ENCODE results near the gene AMIGO3.

AMIGO3 gene

GRCh38 chr3:49725906-49726681, 6.6 kb upstream of the AMIGO3 start:
- DNase-seq (ENCODE audit: low read depth): no peak

- no peak for DNase-seq (ENCODE audit: low read depth)
Measured at GRCh38 chr3:49724586-49724985, 5.1 kb upstream of the AMIGO3 start.

- DNase-seq (ENCODE audit: low read depth): peak; percentile 98
Measured at GRCh38 chr3:49723628-49724551, 4.4 kb upstream of the AMIGO3 start, which contains the start of gene GMPPB. GMPPB (minus strand) TSS chr3:49723951; CDS start chr3:49723726, 225 bp downstream.

DNA sequence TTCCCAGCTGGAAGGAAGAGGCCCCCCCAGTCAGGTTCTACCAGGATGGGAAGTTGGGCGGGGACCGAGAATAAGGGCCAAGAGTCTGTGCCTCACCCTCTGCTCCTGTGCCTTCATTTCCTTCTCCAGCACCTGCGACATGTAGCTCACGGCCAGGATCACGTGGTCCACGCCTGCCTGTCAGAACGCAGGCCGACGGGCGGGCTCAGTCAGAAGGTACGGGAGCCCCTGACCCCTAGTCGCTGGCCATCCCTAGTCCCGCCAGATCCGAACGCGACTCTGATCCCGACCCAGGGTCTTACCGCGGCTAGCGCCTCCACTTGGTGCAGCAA, 3.8 kb upstream of the AMIGO3 start:
- DNase-seq (ENCODE audit: low read depth): peak; percentile 57

- no peak for DNase-seq (ENCODE audit: low read depth)
Measured at GRCh38 chr3:49722896-49723295, 3.4 kb upstream of the AMIGO3 start.

DNA sequence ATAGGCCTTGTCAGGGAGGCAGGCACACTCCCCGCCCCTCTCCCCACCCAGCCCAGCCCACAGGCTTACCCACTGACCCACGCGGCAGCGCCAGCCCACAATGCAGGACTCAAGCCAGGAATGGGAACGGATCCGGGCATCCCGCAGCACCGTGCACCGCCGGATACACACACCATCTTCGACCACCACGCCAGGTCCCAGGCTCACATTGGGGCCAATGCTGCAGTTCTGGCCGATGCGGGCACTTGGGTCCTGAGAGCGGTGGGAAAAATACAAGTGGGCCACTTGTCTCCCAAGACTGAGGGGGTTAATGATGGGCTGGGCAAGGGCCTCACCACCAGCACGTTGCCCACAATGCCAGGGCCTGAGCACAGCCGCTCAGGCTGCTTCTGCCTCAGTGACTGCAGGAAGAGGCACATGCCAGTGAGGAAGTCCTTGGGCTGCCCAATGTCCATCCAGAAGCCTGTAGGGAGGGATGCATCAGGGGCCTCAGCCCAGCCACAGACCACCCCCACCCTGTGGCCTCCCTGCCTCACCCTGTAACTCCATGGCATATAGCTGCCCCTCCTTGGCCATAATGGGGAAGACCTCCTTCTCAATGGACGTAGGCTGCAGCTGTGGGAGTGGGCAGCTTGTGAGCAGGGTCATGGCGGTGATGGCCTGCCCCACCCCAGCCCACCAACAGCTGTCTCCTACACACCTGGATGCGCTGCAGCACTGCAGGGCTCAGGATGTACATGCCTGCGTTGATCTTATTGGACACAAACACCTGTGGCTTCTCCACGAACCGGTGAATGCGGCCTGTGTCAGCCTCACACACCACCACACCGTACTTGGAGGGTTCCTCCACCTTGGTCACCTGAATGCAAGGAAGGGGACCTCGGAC, 2.7 kb upstream of the AMIGO3 start:
- no peak for DNase-seq (ENCODE audit: low read depth)

DNA sequence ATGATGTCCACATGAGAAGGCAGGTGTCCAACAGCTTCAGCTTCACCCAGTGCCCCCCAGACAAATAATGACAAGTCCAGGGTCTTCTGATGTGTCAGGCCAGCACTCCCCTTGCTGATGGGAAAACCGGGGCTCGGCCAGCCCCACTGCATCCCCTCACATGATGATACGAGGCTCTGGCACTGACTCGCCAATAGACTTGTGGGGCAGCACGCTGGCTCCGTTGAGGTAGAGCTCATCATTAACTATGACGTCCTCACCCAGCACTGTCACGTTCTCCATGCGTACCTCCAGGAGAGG, 2.1 kb upstream of the AMIGO3 start:
- no peak for DNase-seq (ENCODE audit: low read depth)

DNA sequence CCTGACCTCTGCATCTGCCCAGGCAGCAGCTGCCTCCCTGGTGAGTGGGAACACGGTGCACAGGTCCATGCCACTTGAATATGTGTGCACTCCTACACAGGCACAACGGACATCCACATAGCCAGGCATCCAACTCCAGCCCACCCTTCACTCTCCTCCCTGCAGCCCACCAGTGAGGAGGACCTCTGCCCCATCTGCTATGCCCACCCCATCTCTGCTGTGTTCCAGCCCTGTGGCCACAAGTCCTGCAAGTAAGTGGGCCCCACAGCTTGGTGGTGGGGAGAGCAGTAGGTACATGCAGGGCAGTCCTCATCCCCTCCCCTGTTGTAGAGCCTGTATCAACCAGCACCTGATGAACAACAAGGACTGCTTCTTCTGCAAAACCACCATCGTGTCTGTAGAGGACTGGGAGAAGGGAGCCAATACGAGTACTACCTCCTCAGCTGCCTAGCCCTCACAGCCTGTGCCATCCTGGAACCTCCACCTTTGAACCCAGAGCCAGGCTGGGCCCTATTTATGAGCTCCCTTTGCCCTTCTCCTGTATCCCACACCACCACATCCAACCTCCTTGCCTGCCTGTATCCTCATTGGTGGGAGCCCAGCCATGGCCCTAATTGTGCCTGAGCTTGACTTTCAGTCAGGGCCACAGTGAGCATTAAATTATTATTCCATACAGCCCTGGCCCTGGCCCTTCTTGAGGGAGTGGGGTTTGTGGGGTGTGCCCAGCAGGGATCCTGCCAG, 1.5 kb upstream of the AMIGO3 start:
- DNase-seq (ENCODE audit: low read depth): no peak

GRCh38 chr3:49718858-49719213, 648 bp downstream of the AMIGO3 start:
- no peak for DNase-seq (ENCODE audit: low read depth)

DNA sequence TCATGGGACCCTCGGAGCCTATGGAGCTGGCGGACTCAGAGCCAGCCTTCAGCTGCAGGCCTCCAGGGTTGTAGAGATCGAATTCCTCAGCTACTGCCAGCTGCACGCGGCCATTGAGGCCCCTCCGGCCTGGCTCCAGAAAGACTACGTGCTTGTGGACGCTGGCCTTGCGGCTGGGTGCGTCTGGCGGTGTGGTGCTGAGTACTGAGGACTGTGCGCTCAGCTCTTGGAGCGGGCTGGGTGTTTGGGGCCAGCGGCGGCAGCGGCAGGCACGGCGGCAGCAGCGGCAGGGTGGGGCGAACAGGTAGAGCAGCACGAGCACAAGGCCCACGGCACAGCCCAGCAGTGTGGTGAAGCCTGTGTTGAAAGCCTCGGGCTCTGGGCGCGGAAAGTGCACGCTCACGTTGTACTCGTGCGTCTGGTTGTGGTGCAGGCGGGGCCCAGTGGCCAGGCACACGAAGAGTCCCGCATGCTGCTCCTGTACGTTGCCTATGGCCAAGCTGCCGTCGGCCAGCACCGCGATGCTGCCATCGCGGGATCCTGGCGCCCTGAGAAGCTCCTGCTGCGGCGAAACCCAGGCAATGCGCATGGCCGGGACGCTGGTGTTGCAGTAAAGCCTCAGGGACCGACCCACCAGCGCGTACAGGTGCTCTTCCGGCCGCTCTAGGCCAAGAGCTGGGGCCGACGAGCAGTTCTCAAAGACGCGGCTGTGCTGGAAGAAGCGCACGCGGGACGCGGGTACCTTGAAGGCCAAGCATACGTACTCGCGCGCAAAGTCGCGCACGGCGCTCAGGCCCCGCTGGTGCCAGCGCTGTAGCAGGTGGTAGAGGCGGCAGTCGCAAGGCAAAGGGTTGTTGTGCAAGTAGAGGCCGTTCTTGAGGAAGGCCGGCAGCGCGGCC, 1.3 kb downstream of the AMIGO3 start:
- DNase-seq (ENCODE audit: low read depth): no peak

- DNase-seq (ENCODE audit: low read depth): no peak
Measured at GRCh38 chr3:49717211-49717958, 2.1 kb downstream of the AMIGO3 start.

GRCh38 chr3:49716691-49717210, 2.7 kb downstream of the AMIGO3 start:
- no peak for DNase-seq (ENCODE audit: low read depth)

- no peak for DNase-seq (ENCODE audit: low read depth)
Measured at GRCh38 chr3:49716169-49716568, 3.3 kb downstream of the AMIGO3 start.

DNA sequence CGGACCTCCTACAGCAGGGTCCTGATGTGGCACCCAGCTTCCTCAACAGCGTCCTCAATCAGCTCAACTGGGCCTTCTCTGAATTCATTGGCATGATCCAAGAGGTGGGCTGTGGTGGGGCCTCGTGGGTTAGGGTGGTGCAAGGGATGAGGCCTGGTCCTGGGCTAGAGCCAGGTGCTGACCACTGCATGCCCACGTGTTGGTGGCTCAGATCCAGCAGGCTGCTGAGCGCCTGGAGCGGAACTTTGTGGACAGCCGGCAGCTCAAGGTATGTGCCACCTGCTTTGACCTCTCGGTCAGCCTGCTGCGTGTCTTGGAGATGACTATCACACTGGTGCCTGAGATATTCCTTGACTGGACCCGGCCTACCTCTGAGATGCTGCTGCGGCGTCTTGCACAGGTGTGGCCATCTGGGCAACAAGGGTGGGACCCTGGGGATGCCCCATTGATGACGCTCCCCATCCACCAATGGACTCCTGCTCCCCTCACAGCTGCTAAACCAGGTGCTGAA, 3.8 kb downstream of the AMIGO3 start:
- DNase-seq (ENCODE audit: low read depth): no peak

DNA sequence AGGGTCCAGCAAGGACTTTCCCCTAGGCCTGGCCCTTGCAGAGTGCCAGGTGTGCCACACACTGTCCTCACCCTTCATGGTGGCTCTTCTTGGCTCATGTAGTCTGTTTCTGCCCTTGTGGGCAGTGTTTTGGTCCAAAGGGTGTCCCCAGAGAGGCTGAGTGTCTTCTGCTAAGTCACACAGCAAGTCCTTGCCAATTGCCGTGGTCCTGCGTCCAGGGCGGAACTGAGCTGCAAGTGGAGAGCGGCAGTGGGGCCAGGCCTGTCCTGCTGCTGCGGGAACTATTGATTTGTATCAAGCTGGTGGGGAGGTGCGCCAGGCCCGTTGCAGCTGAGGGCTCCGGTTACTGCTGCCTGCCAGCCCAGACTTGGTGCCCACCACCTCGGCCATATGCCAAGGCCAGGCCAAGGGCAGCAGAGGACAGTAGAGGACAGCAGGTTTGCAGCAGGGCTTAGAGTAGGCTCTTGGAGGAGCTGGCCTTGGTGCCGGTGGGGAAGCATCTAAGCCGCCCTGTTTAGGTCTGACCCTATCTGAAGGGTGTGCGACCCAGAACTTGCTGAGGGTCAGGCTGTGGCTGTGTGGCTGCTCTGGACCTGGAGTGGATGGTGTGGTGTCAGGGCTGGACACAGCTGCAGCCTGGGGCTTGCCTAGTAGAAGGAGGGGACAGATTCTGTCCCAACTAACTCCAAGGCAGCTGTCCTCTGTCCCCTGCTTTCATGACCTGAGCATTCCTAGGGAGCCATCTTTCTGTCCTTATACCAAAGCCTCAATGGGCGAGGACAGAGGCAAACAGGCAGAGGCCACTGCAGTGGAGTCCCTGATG, 4.5 kb downstream of the AMIGO3 start:
- no peak for DNase-seq (ENCODE audit: low read depth)

GRCh38 chr3:49713336-49714105, 6.0 kb downstream of the AMIGO3 start:
- DNase-seq (ENCODE audit: low read depth): no peak

- DNase-seq (ENCODE audit: low read depth): no peak
Measured at GRCh38 chr3:49712631-49713317, 6.7 kb downstream of the AMIGO3 start.

All from EH (cell line).